ENCODE results near the gene TRAF3IP3. TPM values are rescaled to one million over a fixed set of nuclear protein-coding genes. Genes with fewer than 3 reads are reported as not detected.

Gene TRAF3IP3, protein sequence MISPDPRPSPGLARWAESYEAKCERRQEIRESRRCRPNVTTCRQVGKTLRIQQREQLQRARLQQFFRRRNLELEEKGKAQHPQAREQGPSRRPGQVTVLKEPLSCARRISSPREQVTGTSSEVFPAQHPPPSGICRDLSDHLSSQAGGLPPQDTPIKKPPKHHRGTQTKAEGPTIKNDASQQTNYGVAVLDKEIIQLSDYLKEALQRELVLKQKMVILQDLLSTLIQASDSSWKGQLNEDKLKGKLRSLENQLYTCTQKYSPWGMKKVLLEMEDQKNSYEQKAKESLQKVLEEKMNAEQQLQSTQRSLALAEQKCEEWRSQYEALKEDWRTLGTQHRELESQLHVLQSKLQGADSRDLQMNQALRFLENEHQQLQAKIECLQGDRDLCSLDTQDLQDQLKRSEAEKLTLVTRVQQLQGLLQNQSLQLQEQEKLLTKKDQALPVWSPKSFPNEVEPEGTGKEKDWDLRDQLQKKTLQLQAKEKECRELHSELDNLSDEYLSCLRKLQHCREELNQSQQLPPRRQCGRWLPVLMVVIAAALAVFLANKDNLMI
- 1 to 10 TPM; 2.3 to 4.4 TPM for total RNA-seq
- long read RNA-seq, partial matches to known transcripts: 1 of 2 reads
- long read RNA-seq, other reads (novel, unspliced or antisense): 1 of 2 reads

DNA sequence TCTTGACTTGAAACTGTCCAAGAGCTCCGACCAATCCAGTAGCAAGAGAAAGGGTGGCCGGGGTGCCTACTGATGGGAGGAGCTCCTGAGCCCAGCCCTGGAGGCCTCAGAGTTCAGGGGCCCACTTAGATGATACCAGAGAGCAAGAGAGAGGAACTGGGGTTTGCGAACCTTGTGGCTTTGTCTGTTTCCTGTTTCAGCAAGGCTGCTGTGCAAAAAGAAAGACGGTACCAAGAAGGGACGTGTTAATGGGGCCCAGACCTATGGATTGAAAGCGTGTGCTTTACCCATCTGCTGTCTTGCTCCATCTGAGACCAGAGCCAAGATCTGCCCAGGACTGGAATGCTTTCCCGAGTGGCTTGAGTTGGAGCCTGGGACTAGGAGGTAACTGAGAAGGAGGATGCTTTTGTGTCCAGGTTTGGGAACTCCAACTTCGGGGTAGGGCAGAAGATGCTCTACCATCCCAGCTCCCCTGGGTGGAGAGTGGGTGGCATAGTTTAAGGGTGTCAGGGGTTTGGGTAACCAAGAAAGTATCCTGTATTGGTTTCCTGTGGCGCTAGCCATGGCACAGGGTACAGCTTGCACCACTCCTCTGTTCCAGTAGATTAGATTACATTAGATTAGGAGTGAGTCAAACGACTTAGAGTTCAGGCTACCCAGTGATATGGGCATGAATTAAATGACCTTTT, at the start of gene TRAF3IP3:
Gene TRAF3IP3, plus strand, starts transcription at position 128 of the 689 bp plus-strand sequence. CDS start 3,987 bp downstream, outside the sequence.
- intact Hi-C loops (cut with DNase I, micrococcal nuclease): loop anchor here in 1 of 2 donors (10.0 kb wide), 1 partner anchor 181 kb away; no protein-coding TSS in a partner anchor
- DNase-seq: peak; percentile 55 to 59
- peak; percentile 58 for ATAC-seq

DNA sequence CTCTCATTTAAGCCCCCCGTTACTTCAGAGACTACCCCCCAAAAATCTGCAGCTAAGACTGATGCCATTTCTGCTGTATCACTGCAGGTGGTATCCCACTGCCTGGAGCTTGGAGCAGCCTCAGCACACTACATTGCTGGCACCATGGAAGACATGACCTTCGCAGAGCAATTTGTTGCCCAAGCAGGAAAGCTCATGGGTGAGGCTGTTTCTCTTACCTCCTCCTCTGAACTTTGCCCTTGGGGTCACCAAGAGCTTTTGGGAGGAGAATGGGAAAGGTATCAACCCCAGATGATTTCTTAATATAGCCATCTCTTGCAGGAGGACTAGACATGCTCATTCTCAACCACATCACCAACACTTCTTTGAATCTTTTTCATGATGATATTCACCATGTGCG, 49.2 kb upstream of the TRAF3IP3 start:
- no peak for DNase-seq
- ATAC-seq: no peak
- intact Hi-C loops (cut with DNase I, micrococcal nuclease): no loop called here

DNA sequence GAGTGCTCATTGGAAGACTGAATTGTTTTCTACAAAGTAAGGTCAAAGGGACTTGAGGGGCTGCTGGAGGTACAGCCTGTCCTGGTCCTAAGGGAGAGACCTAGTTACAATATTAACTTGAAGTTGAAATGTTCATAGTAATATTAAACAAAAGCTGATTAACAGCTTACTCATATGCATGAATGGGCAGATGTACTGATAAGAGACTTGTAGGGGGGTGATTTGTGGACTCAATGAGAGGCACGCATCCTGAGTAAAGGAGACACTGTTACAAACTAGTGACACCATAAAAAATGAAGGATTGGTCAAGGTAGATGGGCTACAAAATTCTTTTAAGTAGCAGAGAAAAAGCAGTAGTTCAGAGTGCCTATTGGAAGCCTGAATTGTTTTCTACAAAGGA, 48.5 kb upstream of the TRAF3IP3 start:
- DNase-seq (no peak), ATAC-seq (no peak)

GRCh38 chr1:209708297-209708696, 47.6 kb upstream of the TRAF3IP3 start:
- no peak for ATAC-seq
- intact Hi-C loops (cut with DNase I, micrococcal nuclease): no loop called here
- no peak for DNase-seq

More for the DNA sequence above, 48.5 kb upstream of the TRAF3IP3 start:
- intact Hi-C loops (cut with DNase I, micrococcal nuclease): no loop called here

- DNase-seq: no peak
- intact Hi-C loops (cut with DNase I, micrococcal nuclease): no loop called here
- ATAC-seq: no peak
These were observed 45.8 kb upstream of the TRAF3IP3 start for GRCh38 chr1:209710093-209710492.

GRCh38 chr1:209710847-209711246, 45.0 kb upstream of the TRAF3IP3 start:
- intact Hi-C loops (cut with DNase I, micrococcal nuclease): no loop called here
- DNase-seq (no peak), ATAC-seq (no peak)

DNA sequence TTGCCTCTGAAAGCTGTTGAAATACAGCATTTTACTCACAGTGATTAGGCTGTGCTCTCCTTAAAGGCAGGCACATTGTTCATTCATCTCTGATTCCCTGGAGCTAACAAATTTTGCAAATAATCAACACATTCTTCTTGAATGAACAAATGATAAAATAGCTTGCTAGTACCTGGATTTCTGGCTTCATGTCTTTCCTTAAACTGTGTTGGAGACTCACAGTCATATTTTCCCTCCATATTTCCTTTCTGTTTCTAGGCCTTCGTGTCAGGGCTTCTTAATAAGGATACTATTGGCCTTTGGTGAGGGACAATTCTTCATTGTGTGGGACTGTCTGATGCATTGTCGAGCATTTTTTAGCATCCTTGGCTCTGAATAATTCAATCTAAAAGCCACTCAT, 41.5 kb upstream of the TRAF3IP3 start:
- ATAC-seq (no peak), DNase-seq (no peak)
- intact Hi-C loops (cut with DNase I, micrococcal nuclease): no loop called here

DNA sequence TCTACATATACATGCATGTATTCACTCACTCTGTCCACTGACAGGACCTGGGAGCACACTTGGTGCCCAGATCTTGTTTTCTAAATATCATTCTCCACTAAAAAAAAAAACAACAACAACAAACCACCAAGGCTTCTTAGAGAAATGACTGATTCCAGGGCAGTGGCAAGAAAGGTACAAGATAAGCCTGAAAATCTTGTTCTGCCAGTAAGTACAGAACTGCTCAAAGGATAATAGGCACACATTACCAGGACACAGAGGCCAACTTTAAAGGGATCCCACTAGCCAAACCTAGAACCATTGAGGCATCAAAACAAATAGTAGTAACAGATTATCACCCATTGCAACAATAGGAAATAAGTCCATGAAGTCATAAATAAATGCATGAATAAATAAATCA, 40.5 kb upstream of the TRAF3IP3 start:
- intact Hi-C loops (cut with DNase I, micrococcal nuclease): no loop called here
- ATAC-seq (no peak), DNase-seq (no peak)

GRCh38 chr1:209717818-209718217, 38.0 kb upstream of the TRAF3IP3 start:
- ATAC-seq (no peak), DNase-seq (no peak)
- intact Hi-C loops (cut with DNase I, micrococcal nuclease): no loop called here

GRCh38 chr1:209720326-209720725, 35.5 kb upstream of the TRAF3IP3 start:
- intact Hi-C loops (cut with DNase I, micrococcal nuclease): no loop called here
- no peak for ATAC-seq
- DNase-seq: no peak

- DNase-seq (no peak), ATAC-seq (no peak)
- intact Hi-C loops (cut with DNase I, micrococcal nuclease): no loop called here
These were observed 35.0 kb upstream of the TRAF3IP3 start for GRCh38 chr1:209720826-209721225.

- intact Hi-C loops (cut with DNase I, micrococcal nuclease): no loop called here
- no peak for ATAC-seq
These were observed 34.5 kb upstream of the TRAF3IP3 start for GRCh38 chr1:209721323-209721722.

GRCh38 chr1:209723265-209723664, 32.6 kb upstream of the TRAF3IP3 start:
- no peak for ATAC-seq
- DNase-seq: no peak
- intact Hi-C loops (cut with DNase I, micrococcal nuclease): no loop called here

More at GRCh38 chr1:209721323-209721722, 34.5 kb upstream of the TRAF3IP3 start:
- no peak for DNase-seq

GRCh38 chr1:209723756-209724693, 31.8 kb upstream of the TRAF3IP3 start:
- intact Hi-C loops (cut with DNase I, micrococcal nuclease): no loop called here
- DNase-seq: no peak
- ATAC-seq: no peak

GRCh38 chr1:209727286-209727685, 28.6 kb upstream of the TRAF3IP3 start:
- intact Hi-C loops (cut with DNase I, micrococcal nuclease): no loop called here
- DNase-seq: no peak
- ATAC-seq: no peak

- ATAC-seq (no peak), DNase-seq (no peak)
- intact Hi-C loops (cut with DNase I, micrococcal nuclease): no loop called here
These were observed 28.1 kb upstream of the TRAF3IP3 start for GRCh38 chr1:209727785-209728184.

GRCh38 chr1:209728466-209728865, 27.4 kb upstream of the TRAF3IP3 start:
- intact Hi-C loops (cut with DNase I, micrococcal nuclease): no loop called here
- ATAC-seq (no peak), DNase-seq (no peak)

DNA sequence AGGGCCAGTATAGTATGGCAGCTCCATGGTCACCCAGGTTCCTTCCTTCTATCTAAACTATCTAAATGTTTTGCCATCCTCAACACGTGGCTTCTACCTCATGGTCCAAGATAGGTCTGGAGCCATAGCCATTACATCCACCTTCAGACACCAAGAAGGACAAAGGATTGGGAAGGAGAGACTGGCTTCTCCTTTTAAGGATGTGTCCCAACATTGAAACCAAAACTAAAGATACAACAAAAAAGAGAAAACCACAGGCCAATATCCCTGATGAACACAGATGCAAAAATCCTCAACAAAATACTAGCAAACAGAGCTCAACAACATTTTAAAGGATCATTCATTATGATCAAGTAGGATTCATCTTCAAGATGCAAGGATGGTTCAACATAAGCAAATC, 26.4 kb upstream of the TRAF3IP3 start:
- intact Hi-C loops (cut with DNase I, micrococcal nuclease): no loop called here
- ATAC-seq: no peak
- no peak for DNase-seq

DNA sequence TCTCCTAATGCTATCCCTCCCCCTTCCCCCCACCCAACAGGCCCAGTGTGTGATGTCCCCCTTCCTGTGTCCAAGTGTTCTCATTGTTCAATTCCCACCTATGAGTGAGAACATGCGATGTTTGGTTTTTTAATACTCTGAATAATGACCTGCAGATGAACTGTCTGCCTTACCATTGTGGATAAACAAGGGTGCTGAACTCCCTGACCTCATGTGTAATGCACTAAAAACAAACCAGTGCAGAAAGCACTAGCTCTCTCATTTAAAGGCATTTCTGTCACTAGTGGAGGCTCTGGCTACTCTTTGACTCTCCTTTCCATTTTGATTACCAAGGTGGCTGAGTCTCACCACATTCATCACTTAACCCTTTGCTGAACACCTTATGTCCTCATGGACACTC, 23.1 kb upstream of the TRAF3IP3 start:
- ATAC-seq (no peak), DNase-seq (no peak)
- intact Hi-C loops (cut with DNase I, micrococcal nuclease): no loop called here
